H1 (cell line): ENCODE results near the gene ASS1. TPM values are rescaled to one million over a fixed set of nuclear protein-coding genes. Genes with fewer than 3 reads are reported as not detected.

Experiments
- ZNF274 ChIP-seq: IDR thresholded peaks from 2 replicates; pipeline ENCODE4 v1.7.0; 2012; ENCODE audit warnings: low read length, borderline replicate concordance; ENCODE audit errors: extremely low read depth
- polyA plus RNA-seq, 7 experiments: library from polyadenylated mRNA; depleted of rRNA in 3 of 7; stranded (reverse) in 5 of 7; unstranded in 2 of 7; fragments of >200 nt in 5 of 7; fragments of 200-250 nt in 2 of 7; gene quantifications; 1 replicate in 5 of 7; 2 replicates in 1 of 7; 4 replicates in 1 of 7; pipeline versions ENCODE4 v1.2.1 to v1.2.3, GENCODE V29; 2011 to 2013; ENCODE audit warnings: missing spikeins in 2 of 7, mixed read lengths in 2 of 7
- total RNA-seq: library from RNA; stranded (reverse); fragmentation: NEBNext Ultra II Directional; extraction: Animal tissue kit (Norgen Biotek cat#: 25700); gene quantifications from 2 replicates; pipeline ENCODE4 v1.2.1, GENCODE V29; 2021

The ASS1 gene
- total and polyA plus RNA-seq, 2 of the 8 experiments (the other 6 are each of a cell fraction or from before 2014, with no cell fraction given), result 108 to 296 TPM

DNA sequence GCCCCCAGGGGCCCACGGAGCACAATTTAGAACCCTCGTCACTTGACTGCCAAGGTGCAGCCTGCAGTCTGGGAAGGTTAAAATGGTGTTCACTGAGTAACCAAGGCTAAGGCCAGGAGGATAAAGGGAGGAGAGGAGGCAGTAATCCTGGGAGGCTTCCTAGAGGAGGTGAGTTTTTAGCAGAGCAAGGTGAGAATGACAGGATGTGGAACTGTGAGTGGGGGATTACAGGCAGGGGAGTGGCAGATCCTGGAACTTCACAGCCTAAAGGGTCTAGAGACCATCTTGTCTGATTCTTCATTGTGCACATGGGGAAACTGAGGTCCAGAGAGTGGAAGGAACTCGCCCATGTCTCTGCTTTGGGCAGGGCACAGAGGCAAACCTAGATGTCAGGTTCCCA is 42.5 kb upstream of the ASS1 start (continued):
- TF ChIP-seq ZNF274, result no peak
